H1 (cell line): Measurements from ENCODE around the gene AFTPH. TPM values are rescaled to one million over a fixed set of nuclear protein-coding genes. Genes with fewer than 3 reads are reported as not detected.

Experiments used
- BRCA1 ChIP-seq: IDR thresholded peaks from 2 replicates; pipeline ENCODE4 v1.6.1; 2012; ENCODE audit warnings: low read depth, low read length, improper control_type of control experiment
- CEBPB ChIP-seq: IDR thresholded peaks from 2 replicates; pipeline ENCODE4 v1.6.1; 2012; ENCODE audit warnings: low read depth, low read length
- CHD7 ChIP-seq: fragments of 300-600 bp; sonication (generic); IDR thresholded peaks from 2 replicates; pipeline ENCODE4 v1.7.1; 2012; ENCODE audit warnings: low read length, moderate library complexity, mild to moderate bottlenecking, inconsistent platforms; ENCODE audit not compliant: insufficient replicate concordance
- HDAC2 ChIP-seq, 2 experiments: fragments of 300-600 bp in 1 of 2; sonication (generic) in 1 of 2; IDR thresholded peaks; 2 replicates each; pipeline ENCODE4 v1.6.1; 2011 to 2012; ENCODE audit warnings: low read depth in 2 of 2, low read length in 2 of 2, mild to moderate bottlenecking in 2 of 2, moderate library complexity in 2 of 2, borderline replicate concordance in 1 of 2, inconsistent platforms in 1 of 2
- YY1 ChIP-seq: IDR thresholded peaks from 2 replicates; pipeline ENCODE4 v1.6.1; 2011; ENCODE audit warnings: low read depth, mild to moderate bottlenecking, low read length
- polyA plus RNA-seq, 7 experiments: library from polyadenylated mRNA; depleted of rRNA in 3 of 7; stranded (reverse) in 5 of 7; unstranded in 2 of 7; fragments of >200 nt in 5 of 7; fragments of 200-250 nt in 2 of 7; gene quantifications; 1 replicate in 5 of 7; 2 replicates in 1 of 7; 4 replicates in 1 of 7; pipeline versions ENCODE4 v1.2.1 to v1.2.3, GENCODE V29; 2011 to 2013; ENCODE audit warnings: missing spikeins in 2 of 7, mixed read lengths in 2 of 7
- total RNA-seq: library from RNA; stranded (reverse); fragmentation: NEBNext Ultra II Directional; extraction: Animal tissue kit (Norgen Biotek cat#: 25700); gene quantifications from 2 replicates; pipeline ENCODE4 v1.2.1, GENCODE V29; 2021

The AFTPH gene
- total and polyA plus RNA-seq, 2 of the 8 experiments (the other 6 are each of a cell fraction or from before 2014, with no cell fraction given) = 7.3 to 15.0 TPM

DNA sequence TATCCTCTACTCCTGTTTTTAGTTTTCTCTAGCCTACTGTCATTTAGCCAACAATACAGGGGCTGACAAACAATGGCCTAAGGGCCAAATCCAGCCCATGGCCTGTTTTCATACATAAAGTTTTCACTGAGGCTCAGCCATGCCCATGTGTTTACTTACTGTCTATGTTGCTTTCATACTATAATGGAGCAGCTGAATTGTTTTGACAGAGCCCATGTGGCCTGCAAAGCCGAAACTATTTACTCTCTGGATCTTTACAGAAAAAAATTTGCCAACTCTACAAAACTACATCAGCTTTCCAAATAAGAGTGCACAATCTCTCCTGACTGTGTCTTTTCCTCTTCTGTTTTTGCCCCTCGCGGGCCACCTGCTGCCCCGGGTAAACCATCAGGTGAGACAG lies 46.1 kb upstream of the AFTPH start (continued):
- TF ChIP-seq CHD7 = no peak
- no peak for TF ChIP-seq BRCA1
- TF ChIP-seq HDAC2 (IDR thresholded peaks at IDR 0.05; ENCODE audit: borderline replicate concordance in 1 of 2, low read depth in 2 of 2, low read length in 2 of 2) = no peak
- TF ChIP-seq CEBPB = no peak
- TF ChIP-seq YY1 = no peak
